Lower leg skin (tissue), 3 donors: ENCODE data around the gene CAMK2G.

Experiments
- CTCF ChIP-seq, 3 donors: fragments of 450-650 bp; IDR thresholded peaks; one replicate each; pipeline ENCODE4 v1.5.1; 2016; ENCODE audit warnings: antibody characterized with exemption in 3 of 3, mild to moderate bottlenecking in 3 of 3, moderate library complexity in 2 of 3
- POLR2A ChIP-seq, 2 donors: fragments of 450-650 bp; IDR thresholded peaks; one replicate each; pipeline ENCODE4 v1.6.1; 2016 to 2017; ENCODE audit warnings: antibody characterized with exemption in 2 of 2, mild to moderate bottlenecking in 1 of 2, moderate library complexity in 1 of 2

GRCh38 chr10:73910401-73910763, 36.0 kb upstream of the CAMK2G start:
- TF ChIP-seq CTCF (IDR thresholded peaks at IDR 0.05) (no peak), POLR2A (IDR thresholded peaks at IDR 0.05) (no peak)
